Neural crest cell (in vitro differentiated cells): ENCODE data around the gene SRBD1. TPM values are rescaled to one million over a fixed set of nuclear protein-coding genes. Genes with fewer than 3 reads are reported as not detected.

Experiments
- DNase-seq: peaks from one replicate; pipeline ENCODE4 v3.0.0; 2021; ENCODE audit warnings: low read depth, mixed read lengths, low spot score
- H3K27ac Mint-ChIP-seq: one replicate; pipeline ENCODE4 v1.8.0; 2021; ENCODE audit warnings: mild to moderate bottlenecking, mixed read lengths; ENCODE audit not compliant: unreplicated experiment
- H3K27me3 Mint-ChIP-seq: 2 replicates; pipeline ENCODE4 v1.8.0; 2021; ENCODE audit warnings: low read depth, mild to moderate bottlenecking, mixed read lengths
- H3K36me3 Mint-ChIP-seq: 2 replicates; pipeline ENCODE4 v1.8.0; 2021; ENCODE audit warnings: low read depth, mild to moderate bottlenecking, mixed read lengths
- H3K4me1 Mint-ChIP-seq: 2 replicates; pipeline ENCODE4 v1.8.0; 2021; ENCODE audit warnings: mixed read lengths
- H3K4me3 Mint-ChIP-seq: one replicate; pipeline ENCODE4 v1.8.0; 2021; ENCODE audit warnings: mild to moderate bottlenecking, mixed read lengths
- H3K9me3 Mint-ChIP-seq: 2 replicates; pipeline ENCODE4 v1.8.0; 2021; ENCODE audit warnings: mixed read lengths
- total RNA-seq: library from RNA; stranded (reverse); gene quantifications from 2 replicates; pipeline ENCODE4 v1.2.1, GENCODE V29; 2021
- TF ChIP-seq, protein P1 (sequence below): fragments of 200-600 bp; sonication (generic); conservative IDR thresholded peaks from 2 replicates; pipeline ENCODE4 v1.5.0; 2021; ENCODE audit warnings: antibody characterized with exemption, mild to moderate bottlenecking

Gene SRBD1
- total RNA-seq, 1 donor from 2014 or later = 21.4 TPM

DNA sequence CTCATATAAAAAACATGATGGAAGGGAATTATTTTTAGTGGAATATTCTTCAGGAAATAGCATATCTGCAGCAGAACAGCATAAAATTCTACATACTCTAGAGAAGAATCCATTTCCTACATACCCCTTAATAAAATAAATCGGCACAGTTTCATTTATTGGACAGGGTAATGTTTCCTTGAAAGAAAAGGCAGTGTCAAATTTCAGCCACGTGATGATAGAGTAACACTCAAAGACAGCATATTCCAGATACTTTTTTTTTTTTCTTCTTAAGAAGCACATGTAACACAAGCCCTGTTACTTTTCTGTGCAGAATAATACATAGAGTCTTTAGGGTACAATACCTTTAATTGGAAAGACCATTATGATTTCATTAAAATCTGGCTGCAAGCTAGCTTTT is 204.4 kb downstream of the SRBD1 start:
- Mint-ChIP-seq H3K36me3 (peaks cover 8% of the 10 kb centered on the region), H3K4me1 (no peaks in the 10 kb centered on the region), H3K27me3 (no peaks in the 10 kb centered on the region), H3K27ac (no peak overlapping the region), H3K9me3 (peaks cover 3% of the 10 kb centered on the region), H3K4me3 (no peak overlapping the region)
- DNase-seq = no peak
- TF ChIP-seq, protein P1, sequence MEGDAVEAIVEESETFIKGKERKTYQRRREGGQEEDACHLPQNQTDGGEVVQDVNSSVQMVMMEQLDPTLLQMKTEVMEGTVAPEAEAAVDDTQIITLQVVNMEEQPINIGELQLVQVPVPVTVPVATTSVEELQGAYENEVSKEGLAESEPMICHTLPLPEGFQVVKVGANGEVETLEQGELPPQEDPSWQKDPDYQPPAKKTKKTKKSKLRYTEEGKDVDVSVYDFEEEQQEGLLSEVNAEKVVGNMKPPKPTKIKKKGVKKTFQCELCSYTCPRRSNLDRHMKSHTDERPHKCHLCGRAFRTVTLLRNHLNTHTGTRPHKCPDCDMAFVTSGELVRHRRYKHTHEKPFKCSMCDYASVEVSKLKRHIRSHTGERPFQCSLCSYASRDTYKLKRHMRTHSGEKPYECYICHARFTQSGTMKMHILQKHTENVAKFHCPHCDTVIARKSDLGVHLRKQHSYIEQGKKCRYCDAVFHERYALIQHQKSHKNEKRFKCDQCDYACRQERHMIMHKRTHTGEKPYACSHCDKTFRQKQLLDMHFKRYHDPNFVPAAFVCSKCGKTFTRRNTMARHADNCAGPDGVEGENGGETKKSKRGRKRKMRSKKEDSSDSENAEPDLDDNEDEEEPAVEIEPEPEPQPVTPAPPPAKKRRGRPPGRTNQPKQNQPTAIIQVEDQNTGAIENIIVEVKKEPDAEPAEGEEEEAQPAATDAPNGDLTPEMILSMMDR = no peak

DNA sequence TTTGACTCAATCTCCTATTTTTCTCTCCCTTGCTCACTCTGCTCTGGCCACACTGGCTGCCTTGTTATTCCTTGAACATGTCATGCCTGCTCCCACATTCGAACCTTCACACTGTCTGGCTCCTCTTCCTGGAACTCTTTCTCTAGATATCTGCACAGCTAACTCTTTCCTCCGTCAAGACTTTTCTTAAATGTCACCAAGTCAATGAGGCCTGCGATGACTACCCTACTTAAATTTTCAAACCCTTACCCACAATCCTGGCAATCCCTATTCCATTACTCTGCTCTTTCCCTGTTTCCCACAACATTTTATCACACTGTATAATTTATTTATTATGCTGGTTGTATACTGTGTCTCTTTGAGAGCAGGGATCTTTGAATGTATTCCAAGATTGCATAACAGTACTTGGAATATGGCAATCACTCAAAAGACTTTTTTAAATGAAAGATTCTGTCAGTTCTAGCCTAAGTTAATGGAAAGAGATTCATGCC is 206.2 kb downstream of the SRBD1 start:
- Mint-ChIP-seq H3K36me3 (no peaks in the 10 kb centered on the region), H3K9me3 (no peaks in the 10 kb centered on the region), H3K4me1 (no peaks in the 10 kb centered on the region), H3K27ac (no peak overlapping the region), H3K4me3 (no peak overlapping the region), H3K27me3 (no peaks in the 10 kb centered on the region)
- no peak for DNase-seq
- TF ChIP-seq, protein P1 = no peak

DNA sequence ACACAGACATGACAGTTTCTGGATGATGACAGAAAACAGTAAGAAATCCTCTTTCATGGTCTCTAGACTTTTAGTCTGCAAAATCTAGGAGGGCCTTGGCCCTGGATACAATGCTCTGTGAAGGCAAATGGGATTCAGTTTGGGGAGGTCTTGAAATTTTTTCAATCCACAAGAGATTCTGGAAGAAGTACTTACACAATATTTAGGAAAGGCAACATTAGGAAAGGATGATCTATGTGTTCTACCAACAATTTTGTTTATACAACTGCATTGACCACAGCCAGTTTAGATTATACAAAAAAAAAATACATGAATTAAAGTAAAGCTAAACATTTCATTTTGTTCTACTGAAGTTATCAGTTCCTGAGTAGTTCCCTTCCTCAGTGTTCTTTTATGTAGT is 208.0 kb downstream of the SRBD1 start:
- H3K27ac Mint-ChIP-seq = no peak overlapping the region
- no peaks in the 10 kb centered on the region for H3K4me1 Mint-ChIP-seq
- no peak for DNase-seq

DNA sequence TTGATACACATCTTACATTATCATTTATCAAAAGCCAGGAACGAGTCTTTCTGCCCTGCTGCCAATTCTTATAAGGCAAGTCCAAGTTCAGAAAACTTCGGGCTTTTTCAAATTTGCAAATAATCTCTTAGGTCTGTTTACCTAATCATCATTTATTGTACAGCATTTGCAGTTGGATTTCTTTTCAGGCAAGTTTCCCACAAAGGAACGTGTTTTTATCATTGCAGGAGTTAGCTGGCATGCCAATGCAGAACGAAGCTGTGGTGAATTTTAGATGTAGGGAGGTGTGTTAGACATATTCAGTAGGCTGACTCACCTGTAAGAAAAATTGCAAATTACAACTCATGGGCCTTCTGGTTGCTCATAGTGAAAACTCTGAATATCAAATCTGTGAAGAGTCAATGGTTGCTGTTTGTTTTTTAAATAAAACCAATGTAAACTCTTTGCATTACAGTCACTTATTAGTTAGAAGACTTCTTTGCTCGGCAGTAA is 209.6 kb downstream of the SRBD1 start:
- H3K4me3 Mint-ChIP-seq = no peak overlapping the region
- DNase-seq = no peak
- H3K27me3 Mint-ChIP-seq = no peaks in the 10 kb centered on the region
- H3K9me3 Mint-ChIP-seq = no peaks in the 10 kb centered on the region
- no peaks in the 10 kb centered on the region for H3K4me1 Mint-ChIP-seq
- H3K36me3 Mint-ChIP-seq = no peaks in the 10 kb centered on the region
- no peak overlapping the region for H3K27ac Mint-ChIP-seq
- TF ChIP-seq, protein P1 = no peak

More for the DNA sequence above, 208.0 kb downstream of the SRBD1 start:
- Mint-ChIP-seq H3K27me3 (no peaks in the 10 kb centered on the region), H3K36me3 (no peaks in the 10 kb centered on the region), H3K4me3 (no peak overlapping the region), H3K9me3 (no peaks in the 10 kb centered on the region)
- TF ChIP-seq, protein P1 = no peak

DNA sequence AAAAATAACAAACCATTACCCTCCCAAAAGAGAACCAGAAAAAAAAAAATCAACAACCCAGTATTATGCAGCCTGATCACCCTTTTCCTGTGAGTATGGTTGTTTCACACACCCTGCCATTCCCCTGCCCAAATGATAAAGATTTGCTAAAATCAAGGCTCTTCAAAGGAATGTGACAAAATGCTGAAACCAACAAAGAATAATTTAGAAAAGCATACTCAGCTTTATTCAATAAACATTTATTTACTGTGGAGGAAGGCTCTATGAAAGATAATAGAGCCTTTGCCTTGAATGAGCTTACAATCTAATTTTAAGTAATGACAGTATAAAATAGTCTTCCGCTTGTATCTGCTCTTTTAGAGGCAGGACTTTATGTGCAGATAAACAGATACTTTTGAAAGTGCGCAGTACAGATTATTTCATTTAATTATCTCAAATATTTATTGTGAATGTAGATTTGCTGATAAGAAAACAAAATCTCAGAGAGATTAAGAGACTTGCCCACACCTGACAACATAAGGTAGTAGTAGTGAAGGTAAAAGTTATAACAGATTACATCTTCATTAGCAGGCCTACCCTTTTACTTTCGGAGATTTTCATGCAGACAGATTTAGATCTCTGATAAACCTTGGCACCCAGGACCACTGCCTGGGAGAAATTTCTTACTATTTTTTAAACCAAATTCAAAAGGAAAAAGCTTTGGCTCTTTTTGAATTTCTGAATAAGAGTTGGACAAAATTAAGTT is 211.9 kb downstream of the SRBD1 start:
- no peaks in the 10 kb centered on the region for H3K36me3 Mint-ChIP-seq
- no peaks in the 10 kb centered on the region for H3K27me3 Mint-ChIP-seq
- no peaks in the 10 kb centered on the region for H3K9me3 Mint-ChIP-seq
- H3K27ac Mint-ChIP-seq = no peak overlapping the region
- H3K4me1 Mint-ChIP-seq = peaks cover 11% of the 10 kb centered on the region
- no peak overlapping the region for H3K4me3 Mint-ChIP-seq
- DNase-seq = no peak
- TF ChIP-seq, protein P1 = no peak
